ENCODE results near the gene URM1. TPM values are rescaled to one million over a fixed set of nuclear protein-coding genes. Genes with fewer than 3 reads are reported as not detected.

URM1 gene
- total RNA-seq, 6 donors from 2014 or later = 11.1 to 57.9 (median 28.7) TPM

- no peak for DNase-seq
- H3K36me3 ChIP-seq = peaks cover 3 to 66% (median 58%) of the 10 kb centered on the region in 4 donors
- ATAC-seq (ENCODE audit: low FRiP score in 2 of 2) = no peak
These were observed 19.9 kb downstream of the URM1 start for GRCh38 chr9:128390813-128391711.

GRCh38 chr9:128391956-128392301 lies 20.8 kb downstream of the URM1 start:
- no peak overlapping the region for H3K27ac ChIP-seq
- 93 to 95% methylated on average over 21 of the region's 21 CpGs for WGBS, 2 donors
- no peak overlapping the region for H3K4me3 ChIP-seq
- ATAC-seq (ENCODE audit: low FRiP score in 2 of 2) (no peak), DNase-seq (no peak)
- H3K4me1 ChIP-seq = peaks cover under 1 to 7% (median 4%) of the 10 kb centered on the region in 4 donors
- H3K36me3 ChIP-seq = peaks cover 3 to 58% (median 51%) of the 10 kb centered on the region in 4 donors
- no peaks in the 10 kb centered on the region for H3K9me3 ChIP-seq
- TF ChIP-seq EP300 (IDR thresholded peaks at IDR 0.05) (no peak), POLR2A (IDR thresholded peaks at IDR 0.05) (no peak)
- no peaks in the 10 kb centered on the region for H3K27me3 ChIP-seq

More at GRCh38 chr9:128390813-128391711, 19.9 kb downstream of the URM1 start:
- H3K4me1 ChIP-seq = peaks cover 0 to 4% (median 0%) of the 10 kb centered on the region in 4 donors
- H3K9me3 ChIP-seq = no peaks in the 10 kb centered on the region
- H3K27ac ChIP-seq = no peak overlapping the region
- TF ChIP-seq, protein P1, sequence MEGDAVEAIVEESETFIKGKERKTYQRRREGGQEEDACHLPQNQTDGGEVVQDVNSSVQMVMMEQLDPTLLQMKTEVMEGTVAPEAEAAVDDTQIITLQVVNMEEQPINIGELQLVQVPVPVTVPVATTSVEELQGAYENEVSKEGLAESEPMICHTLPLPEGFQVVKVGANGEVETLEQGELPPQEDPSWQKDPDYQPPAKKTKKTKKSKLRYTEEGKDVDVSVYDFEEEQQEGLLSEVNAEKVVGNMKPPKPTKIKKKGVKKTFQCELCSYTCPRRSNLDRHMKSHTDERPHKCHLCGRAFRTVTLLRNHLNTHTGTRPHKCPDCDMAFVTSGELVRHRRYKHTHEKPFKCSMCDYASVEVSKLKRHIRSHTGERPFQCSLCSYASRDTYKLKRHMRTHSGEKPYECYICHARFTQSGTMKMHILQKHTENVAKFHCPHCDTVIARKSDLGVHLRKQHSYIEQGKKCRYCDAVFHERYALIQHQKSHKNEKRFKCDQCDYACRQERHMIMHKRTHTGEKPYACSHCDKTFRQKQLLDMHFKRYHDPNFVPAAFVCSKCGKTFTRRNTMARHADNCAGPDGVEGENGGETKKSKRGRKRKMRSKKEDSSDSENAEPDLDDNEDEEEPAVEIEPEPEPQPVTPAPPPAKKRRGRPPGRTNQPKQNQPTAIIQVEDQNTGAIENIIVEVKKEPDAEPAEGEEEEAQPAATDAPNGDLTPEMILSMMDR (IDR thresholded peaks at IDR 0.05) = no peak
- TF ChIP-seq POLR2A (IDR thresholded peaks at IDR 0.05) = no peak
- no peak for TF ChIP-seq EP300 (IDR thresholded peaks at IDR 0.05)
- TF ChIP-seq POLR2AphosphoS5 (IDR thresholded peaks at IDR 0.05) = no peak
- H3K4me3 ChIP-seq = no peak overlapping the region
- 73 to 91% methylated on average over 6 to 8 of the region's 8 CpGs for WGBS, 2 donors
- H3K27me3 ChIP-seq = no peaks in the 10 kb centered on the region

DNA sequence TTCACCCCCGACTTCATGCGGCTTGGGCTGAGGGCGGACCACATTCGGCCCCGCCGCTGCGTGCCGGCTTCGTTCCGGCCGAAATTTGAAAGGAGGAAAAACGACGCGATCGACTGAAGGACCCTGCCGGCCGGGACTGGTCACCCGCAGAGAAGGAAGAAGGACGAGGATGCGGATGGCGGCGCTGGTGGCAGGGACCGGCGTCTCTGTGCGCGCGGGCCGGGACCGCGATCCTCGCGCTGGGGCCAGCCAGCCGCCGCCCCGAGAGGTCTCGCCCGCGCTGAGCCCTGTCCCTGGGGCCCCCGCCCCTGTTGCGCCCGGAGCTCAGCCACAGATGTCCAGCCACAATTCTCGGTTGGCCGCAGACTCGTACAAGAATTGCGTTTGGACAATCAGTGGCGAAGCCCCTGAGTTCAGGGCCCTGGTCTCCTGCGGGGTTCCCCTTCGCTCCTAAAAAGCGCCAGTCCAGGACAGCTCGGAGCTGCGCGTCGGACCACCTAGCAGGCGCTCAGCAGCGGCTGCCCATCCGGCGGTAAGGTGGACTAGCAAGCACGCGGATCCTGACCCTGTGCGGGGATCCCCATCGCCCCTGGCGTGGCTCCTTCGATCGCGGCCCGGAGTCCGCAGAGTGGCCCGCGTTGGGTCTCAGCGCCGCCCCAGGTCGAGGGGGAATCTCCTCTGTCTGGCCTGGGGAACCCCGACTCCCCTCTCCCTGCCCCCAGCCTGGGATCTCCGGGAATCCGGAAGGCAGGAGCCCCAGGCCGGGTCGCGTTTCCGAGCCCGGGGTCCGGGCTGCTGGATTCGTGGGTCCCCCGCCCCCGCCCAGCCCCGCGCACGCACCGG lies 21.3 kb downstream of the URM1 start:
- TF ChIP-seq, protein P1 (IDR thresholded peaks at IDR 0.05) = no peak
- no peak for TF ChIP-seq EP300 (IDR thresholded peaks at IDR 0.05)
- TF ChIP-seq POLR2A (IDR thresholded peaks at IDR 0.05) = no peak
- no peak for TF ChIP-seq POLR2AphosphoS5 (IDR thresholded peaks at IDR 0.05)
- H3K27ac ChIP-seq = no peak overlapping the region
- H3K36me3 ChIP-seq = peaks cover 3 to 52% (median 45%) of the 10 kb centered on the region in 4 donors
- 90 to 91% methylated on average over 70 to 80 of the region's 88 CpGs for WGBS, 2 donors
- no peaks in the 10 kb centered on the region for H3K9me3 ChIP-seq
- no peak overlapping the region for H3K4me3 ChIP-seq
- ATAC-seq (ENCODE audit: low FRiP score in 2 of 2) (no peak), DNase-seq (peak in 1 of 2 donors; percentile 82)
- no peaks in the 10 kb centered on the region for H3K27me3 ChIP-seq
- peaks cover 5 to 13% (median 8%) of the 10 kb centered on the region in 4 donors for H3K4me1 ChIP-seq

DNA sequence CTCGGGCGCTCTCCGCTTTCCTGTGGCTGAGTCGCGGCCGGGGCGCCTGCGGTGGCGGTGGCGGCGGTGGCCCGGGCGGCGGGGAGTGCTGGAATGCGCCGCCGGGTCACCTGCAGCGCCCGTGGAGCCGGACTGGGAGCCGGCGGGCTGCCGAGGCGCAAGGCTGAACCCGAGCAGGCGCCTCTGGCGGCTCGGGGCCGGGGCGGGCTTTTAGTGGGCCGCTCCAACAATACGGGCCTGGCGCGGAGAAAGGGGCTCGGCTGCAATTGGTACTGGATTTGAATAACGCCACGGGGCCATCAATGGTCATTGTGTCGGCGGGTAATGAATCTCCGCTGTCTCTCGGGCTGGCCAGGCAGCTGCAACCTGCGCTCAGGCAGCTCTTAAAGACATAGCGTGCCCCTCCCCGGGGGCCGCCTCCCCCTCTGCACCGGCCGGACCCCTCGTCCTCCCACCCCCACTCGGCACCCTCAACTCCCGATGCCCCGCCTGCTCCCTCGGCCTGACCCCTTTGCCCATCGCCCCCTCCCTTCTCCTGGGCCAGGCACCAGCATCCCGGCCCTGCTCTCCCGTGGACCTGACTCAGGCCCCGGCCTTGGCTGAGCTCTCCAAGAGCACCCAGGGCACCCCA lies 22.1 kb downstream of the URM1 start:
- DNase-seq (peak in 1 of 2 donors; percentile 74), ATAC-seq (ENCODE audit: low FRiP score in 2 of 2) (no peak)
- 85 to 87% methylated on average over 20 to 53 of the region's 56 CpGs for WGBS, 2 donors
- H3K4me1 ChIP-seq = peaks cover 5 to 16% (median 10%) of the 10 kb centered on the region in 4 donors
- TF ChIP-seq POLR2A (IDR thresholded peaks at IDR 0.05) = no peak
- TF ChIP-seq, protein P1 (IDR thresholded peaks at IDR 0.05) = no peak
- TF ChIP-seq POLR2AphosphoS5 (IDR thresholded peaks at IDR 0.05) = no peak
- TF ChIP-seq EP300 (IDR thresholded peaks at IDR 0.05) = no peak
- H3K9me3 ChIP-seq = no peaks in the 10 kb centered on the region
- H3K36me3 ChIP-seq = peaks cover 0 to 45% (median 38%) of the 10 kb centered on the region in 4 donors
- no peak overlapping the region for H3K27ac ChIP-seq
- no peaks in the 10 kb centered on the region for H3K27me3 ChIP-seq
- H3K4me3 ChIP-seq = no peak overlapping the region

All from upper lobe of left lung (tissue), 6 donors.